GM12892 (cell line): ENCODE results near the gene PDGFC.

Source experiments
- POLR2A ChIP-seq: IDR thresholded peaks from 2 replicates; pipeline ENCODE4 v1.6.1; 2011; ENCODE audit warnings: low read depth, low read length, control low read depth
- POLR2AphosphoS5 ChIP-seq: IDR thresholded peaks from 2 replicates; pipeline ENCODE4 v1.6.1; 2011; ENCODE audit warnings: low read depth, low read length, control low read depth
- TAF1 ChIP-seq: IDR thresholded peaks from 2 replicates; pipeline ENCODE4 v1.6.1; 2011; ENCODE audit warnings: low read depth, mild to moderate bottlenecking, control low read depth, low read length, borderline replicate concordance

- no peak for TF ChIP-seq POLR2A
- no peak for TF ChIP-seq TAF1
- no peak for TF ChIP-seq POLR2AphosphoS5
Observed at GRCh38 chr4:156998500-156999174, 27.0 kb upstream of the PDGFC start.
